Panc1 (cell line): ENCODE measurements around the gene E2F1. TPM values are rescaled to one million over a fixed set of nuclear protein-coding genes. Genes with fewer than 3 reads are reported as not detected.

Source experiments
- ATAC-seq: fragments of 200-7000 bp; cut with Tn5 transposase; 2 replicates; pipeline ENCODE4 v1.9.1; 2020; ENCODE audit warnings: mild to moderate bottlenecking, moderate library complexity
- BruUV-seq: library from RNA; stranded (reverse); fragments of 400-500 nt; replicated peaks from 2 replicates; lab custom pipeline; 2021; lab: Mats Ljungman, UMichigan
- CTCF ChIA-PET: fragments of 300-600 bp; sonication (Branson Sonifier 250); formaldehyde crosslinking; loops from one replicate; lab custom pipeline; 2022; ENCODE audit warnings: antibody characterized with exemption; lab: Charles Lee
- POLR2A ChIA-PET: fragments of 300-600 bp; sonication (Branson Sonifier 250); formaldehyde crosslinking; loops from one replicate; lab custom pipeline; 2022; ENCODE audit warnings: antibody characterized with exemption; lab: Charles Lee
- DNase-seq: peaks from one replicate; pipeline ENCODE4 v3.0.0-alpha.2; 2010; ENCODE audit warnings: low read depth, low spot score
- H3K27ac ChIP-seq: 2 replicates; pipeline ENCODE4 v1.5.1; 2011; ENCODE audit warnings: mild to moderate bottlenecking, low read length, inconsistent platforms
- H3K27me3 ChIP-seq: fragments of 200-500 bp; sonication (Bioruptor generic); 2 replicates; pipeline ENCODE4 v1.6.0; 2014; ENCODE audit warnings: low read length, inconsistent platforms; ENCODE audit not compliant: control insufficient read depth, insufficient read depth
- H3K36me3 ChIP-seq: fragments of 200-500 bp; sonication (Bioruptor generic); 2 replicates; pipeline ENCODE4 v1.5.1; 2014; ENCODE audit warnings: inconsistent platforms, mild to moderate bottlenecking, low read length, moderate library complexity; ENCODE audit not compliant: control insufficient read depth, insufficient read depth
- H3K4me1 ChIP-seq: 2 replicates; pipeline ENCODE4 v1.5.1; 2011; ENCODE audit warnings: inconsistent platforms, mild to moderate bottlenecking, low read length, moderate library complexity; ENCODE audit not compliant: control insufficient read depth, insufficient read depth
- H3K4me3 ChIP-seq, 2 experiments: 2 replicates each; pipeline ENCODE4 v1.5.1; 2011 to 2012; ENCODE audit warnings: low read depth in 2 of 2, low read length in 2 of 2, mild to moderate bottlenecking in 2 of 2, inconsistent platforms in 1 of 2, moderate library complexity in 1 of 2
- H3K9me3 ChIP-seq: fragments of 200-500 bp; sonication (Bioruptor generic); 2 replicates; pipeline ENCODE4 v1.5.1; 2014; ENCODE audit warnings: low read depth, mild to moderate bottlenecking, inconsistent platforms, low read length, moderate library complexity; ENCODE audit not compliant: control insufficient read depth, insufficient read depth
- CTCF ChIP-seq: fragments of 450-650 bp; IDR thresholded peaks from 2 replicates; pipeline ENCODE4 v1.5.1; 2017; ENCODE audit warnings: mild to moderate bottlenecking
- POLR2AphosphoS5 ChIP-seq: IDR thresholded peaks from 2 replicates; pipeline ENCODE4 v1.6.1; 2012; ENCODE audit warnings: mild to moderate bottlenecking, low read depth, low read length, moderate library complexity
- SIN3A ChIP-seq: IDR thresholded peaks from 2 replicates; pipeline ENCODE4 v1.6.1; 2012; ENCODE audit warnings: low read depth, mild to moderate bottlenecking, low read length, moderate library complexity, borderline replicate concordance; ENCODE audit not compliant: insufficient read depth
- TCF7L2 ChIP-seq: IDR thresholded peaks from 2 replicates; pipeline ENCODE4 v1.6.1; 2011; ENCODE audit warnings: mild to moderate bottlenecking, low read depth, low read length, inconsistent platforms
- in situ Hi-C: cut with HindIII; loops from 2 replicates; pipeline ENCODE4 v1.10.0; 2016; ENCODE audit warnings: low sequenced_read_pairs, low pct_unique_long_range_greater_than_20kb
- intact Hi-C: fragments of 100-400 bp; cut with micrococcal nuclease; formaldehyde crosslinking; loops from one replicate; pipeline ENCODE4 v1.10.0; 2022; ENCODE audit not compliant: unreplicated experiment
- total RNA-seq: library from RNA; stranded (reverse); gene quantifications from one replicate; pipeline ENCODE4 v1.2.1, GENCODE V29; 2021; ENCODE audit not compliant: unreplicated experiment
- TF ChIP-seq, protein P1 (sequence below), 2 experiments: IDR thresholded peaks; 2 replicates each; pipeline ENCODE4 v1.6.1; 2011 to 2012; ENCODE audit warnings: low read depth in 2 of 2, control low read depth in 1 of 2, low read length in 1 of 2, mild to moderate bottlenecking in 1 of 2, moderate library complexity in 1 of 2; ENCODE audit not compliant: insufficient read depth in 1 of 2

Gene E2F1
- total RNA-seq, 1 experiment from 2014 or later: 64.2 TPM

DNA sequence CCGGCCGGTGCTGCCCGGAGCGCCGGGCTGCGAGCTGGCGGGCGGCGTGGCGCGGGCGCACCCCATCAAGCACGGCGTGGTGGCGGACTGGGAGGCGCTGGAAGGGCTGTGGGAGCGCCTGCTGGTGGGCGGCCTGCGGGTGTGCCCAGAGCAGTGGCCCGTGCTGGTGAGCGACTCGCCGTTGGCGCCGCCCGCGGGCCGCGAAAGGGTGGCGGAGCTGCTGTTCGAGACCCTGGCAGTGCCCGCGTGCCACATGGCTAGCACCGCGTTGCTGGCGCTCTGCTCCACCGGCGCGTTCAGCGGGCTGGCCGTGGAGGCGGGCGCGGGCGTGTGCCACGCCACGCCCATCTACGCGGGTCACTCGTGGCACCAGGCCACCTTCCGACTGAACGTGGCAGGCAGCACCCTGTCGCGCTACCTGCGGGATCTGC is 18.9 kb downstream of the E2F1 start:
- TF ChIP-seq, protein P1, sequence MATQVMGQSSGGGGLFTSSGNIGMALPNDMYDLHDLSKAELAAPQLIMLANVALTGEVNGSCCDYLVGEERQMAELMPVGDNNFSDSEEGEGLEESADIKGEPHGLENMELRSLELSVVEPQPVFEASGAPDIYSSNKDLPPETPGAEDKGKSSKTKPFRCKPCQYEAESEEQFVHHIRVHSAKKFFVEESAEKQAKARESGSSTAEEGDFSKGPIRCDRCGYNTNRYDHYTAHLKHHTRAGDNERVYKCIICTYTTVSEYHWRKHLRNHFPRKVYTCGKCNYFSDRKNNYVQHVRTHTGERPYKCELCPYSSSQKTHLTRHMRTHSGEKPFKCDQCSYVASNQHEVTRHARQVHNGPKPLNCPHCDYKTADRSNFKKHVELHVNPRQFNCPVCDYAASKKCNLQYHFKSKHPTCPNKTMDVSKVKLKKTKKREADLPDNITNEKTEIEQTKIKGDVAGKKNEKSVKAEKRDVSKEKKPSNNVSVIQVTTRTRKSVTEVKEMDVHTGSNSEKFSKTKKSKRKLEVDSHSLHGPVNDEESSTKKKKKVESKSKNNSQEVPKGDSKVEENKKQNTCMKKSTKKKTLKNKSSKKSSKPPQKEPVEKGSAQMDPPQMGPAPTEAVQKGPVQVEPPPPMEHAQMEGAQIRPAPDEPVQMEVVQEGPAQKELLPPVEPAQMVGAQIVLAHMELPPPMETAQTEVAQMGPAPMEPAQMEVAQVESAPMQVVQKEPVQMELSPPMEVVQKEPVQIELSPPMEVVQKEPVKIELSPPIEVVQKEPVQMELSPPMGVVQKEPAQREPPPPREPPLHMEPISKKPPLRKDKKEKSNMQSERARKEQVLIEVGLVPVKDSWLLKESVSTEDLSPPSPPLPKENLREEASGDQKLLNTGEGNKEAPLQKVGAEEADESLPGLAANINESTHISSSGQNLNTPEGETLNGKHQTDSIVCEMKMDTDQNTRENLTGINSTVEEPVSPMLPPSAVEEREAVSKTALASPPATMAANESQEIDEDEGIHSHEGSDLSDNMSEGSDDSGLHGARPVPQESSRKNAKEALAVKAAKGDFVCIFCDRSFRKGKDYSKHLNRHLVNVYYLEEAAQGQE (IDR thresholded peaks at IDR 0.05; ENCODE audit: insufficient read depth in 1 of 2, low read depth in 2 of 2, low read length in 1 of 2): no peak
- no peaks in the 10 kb centered on the region for H3K27me3 ChIP-seq
- no peak for ATAC-seq
- H3K36me3 ChIP-seq: no peaks in the 10 kb centered on the region
- no peak for DNase-seq
- peak overlapping the region in 1 of 2 experiments; percentile 7; a peak in 1 of 4 replicates for H3K4me3 ChIP-seq
- H3K27ac ChIP-seq: no peak overlapping the region
- in situ Hi-C loops: no loop called here
- no TSS peak for BruUV-seq
- CTCF ChIA-PET: no interaction called here
- intact Hi-C loops: no loop called here
- POLR2A ChIA-PET: interaction anchor here (0.6 kb wide), 1 partner anchor 18 kb away, joined by 3 read pairs; no protein-coding TSS in a partner anchor
- H3K9me3 ChIP-seq: no peaks in the 10 kb centered on the region
- peaks cover 14% of the 10 kb centered on the region for H3K4me1 ChIP-seq

GRCh38 chr20:33666293-33667244 is 19.6 kb downstream of the E2F1 start, which contains the start of gene ACTL10:
Gene ACTL10 (plus strand): TSS chr20:33666943. CDS start chr20:33667498, 555 bp downstream.
- intact Hi-C loops (no loop called here), in situ Hi-C loops (no loop called here)
- ATAC-seq (no peak), DNase-seq (no peak)
- Histone ChIP-seq H3K4me3 (peak within 1 kb of the TSS in 1 of 2 experiments; percentile 7; a peak in 1 of 4 replicates), H3K27ac (no peak within 1 kb of the TSS), H3K9me3 (no peaks in the 10 kb centered on the region), H3K36me3 (no peaks in the 10 kb centered on the region), H3K4me1 (peaks cover 14% of the 10 kb centered on the region), H3K27me3 (no peaks in the 10 kb centered on the region)
- no TSS peak for BruUV-seq
- TF ChIP-seq TCF7L2 (no peak), CTCF (no peak), SIN3A (no peak), POLR2AphosphoS5 (no peak)
- TF ChIP-seq, protein P1 (IDR thresholded peaks at IDR 0.05; ENCODE audit: insufficient read depth in 1 of 2, low read depth in 2 of 2, low read length in 1 of 2): no peak
- POLR2A ChIA-PET: interaction anchor here (0.6 kb wide), 1 partner anchor 18 kb away, joined by 3 read pairs; no protein-coding TSS in a partner anchor
- CTCF ChIA-PET: interaction anchor here (0.5 kb wide), 1 partner anchor 461 kb away, joined by 3 read pairs; no protein-coding TSS in a partner anchor
